ENCODE results near the gene FGF16.

DNA sequence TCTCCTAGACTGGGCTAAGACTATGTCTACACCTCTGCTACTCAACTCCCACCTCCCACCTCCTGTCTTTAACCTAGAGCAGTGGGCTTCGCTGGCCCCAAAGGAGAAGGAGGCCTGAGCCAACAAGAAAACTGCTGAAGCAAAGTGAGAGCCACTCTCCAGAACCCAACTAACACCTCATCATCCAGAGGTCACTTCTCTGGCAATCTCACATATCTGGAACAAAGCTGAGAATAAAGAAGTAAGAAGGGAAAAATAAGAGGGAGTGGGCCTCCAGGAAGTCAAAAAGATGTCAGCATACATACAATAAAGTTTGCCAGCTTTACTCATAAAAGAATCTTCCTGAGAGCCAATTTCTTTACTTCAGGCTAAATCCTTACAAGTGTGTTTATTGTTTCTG lies 18.6 kb upstream of the FGF16 start:
- TF ChIP-seq EZH2 (IDR thresholded peaks at IDR 0.05; ENCODE audit: insufficient read depth, poor library complexity, severe bottlenecking) (no peak), EZH2phosphoT487 (IDR thresholded peaks at IDR 0.05; ENCODE audit: insufficient read depth, low read depth) (no peak)
